Measurements from ENCODE around the gene CHKA. TPM values are rescaled to one million over a fixed set of nuclear protein-coding genes. Genes with fewer than 3 reads are reported as not detected.

CHKA gene
- total and polyA plus RNA-seq, 2 of the 8 experiments (the other 6 are each of a cell fraction or from before 2014, with no cell fraction given): 61.2 to 86.6 TPM

DNA sequence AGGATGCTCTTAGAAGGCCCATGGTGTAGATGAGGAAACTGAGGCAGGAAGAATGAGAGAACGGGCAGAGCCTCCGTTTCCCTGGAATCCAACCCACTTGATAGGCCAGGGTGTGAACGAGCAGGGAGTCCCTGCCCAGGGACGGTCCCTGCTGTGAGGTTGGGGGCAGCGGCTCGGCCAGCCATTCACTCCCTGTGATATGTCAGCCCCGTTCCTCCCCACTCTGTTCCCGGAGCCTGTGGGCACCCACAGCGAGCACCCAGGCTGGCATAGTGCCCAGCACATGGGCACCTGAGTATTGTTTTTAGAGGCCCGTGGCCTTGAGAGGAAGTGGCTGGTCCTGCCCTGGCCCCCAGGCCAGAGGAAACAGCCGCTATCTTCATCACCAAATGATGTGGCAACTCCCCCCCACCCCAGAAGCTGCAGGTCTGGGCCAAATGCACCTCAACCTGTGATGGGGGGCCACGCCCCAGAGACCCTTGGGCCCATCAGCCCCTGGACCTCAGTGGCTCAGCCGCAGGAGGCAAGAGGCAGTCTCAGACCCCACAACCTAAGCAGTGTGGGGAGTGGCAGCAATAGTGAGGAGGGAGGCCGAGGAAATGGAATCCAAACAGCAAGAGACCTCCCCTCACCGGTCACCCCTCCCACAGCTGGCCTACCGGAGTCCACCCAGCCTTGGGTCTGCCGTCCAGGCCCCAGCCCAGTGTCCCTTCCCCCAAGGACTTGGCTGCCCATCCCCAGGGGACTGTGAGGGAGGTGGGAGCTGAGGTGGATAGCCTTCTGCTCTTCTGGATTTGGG is 108.9 kb downstream of the CHKA start:
- H3K4ac ChIP-seq (replicated peaks; ENCODE audit: insufficient read length, low read depth, low read length): no peak overlapping the region
- no peak overlapping the region for H3K4me3 ChIP-seq (ENCODE audit: extremely low read depth in 1 of 4, insufficient read depth in 2 of 4, low read depth in 3 of 4, low read length in 4 of 4)
- no peak overlapping the region for H4K5ac ChIP-seq (ENCODE audit: insufficient read length, low read depth, low read length)
- ChIA-PET POLR2A (ENCODE audit: partially characterized antibody) (no interaction called here), CTCF (ENCODE audit: partially characterized antibody) (interaction anchor here (1.6 to 4.6 kb wide), 2 partner anchors 8 to 26 kb away, joined by 6 to 40 read pairs; partner anchors contain the start of gene TCIRG1)
- H4K20me1 ChIP-seq (replicated peaks in 1 of 2; ENCODE audit: control insufficient read depth in 1 of 2, insufficient read depth in 2 of 2, low read length in 2 of 2): no peaks in the 10 kb centered on the region
- H2AFZ ChIP-seq (ENCODE audit: low read length): no peak overlapping the region
- no peak overlapping the region for H3K18ac ChIP-seq (ENCODE audit: extremely low read depth, low read length)
- H3K27ac ChIP-seq (ENCODE audit: low read depth, low read length): no peak overlapping the region
- no peaks in the 10 kb centered on the region for H3K36me3 ChIP-seq (ENCODE audit: control insufficient read depth in 2 of 4, insufficient read depth in 4 of 4, low read length in 3 of 4)
- no peaks in the 10 kb centered on the region for H3K27me3 ChIP-seq (replicated peaks in 1 of 4; ENCODE audit: control insufficient read depth in 3 of 4, extremely low read depth in 1 of 4, insufficient read depth in 3 of 4, low read length in 3 of 4)
- DNase-seq (ENCODE audit: low read depth in 1 of 2, low spot score in 2 of 2): no peak
- no peaks in the 10 kb centered on the region for H3K23me2 ChIP-seq (ENCODE audit: low read depth, low read length)
- no peak overlapping the region for H2BK5ac ChIP-seq (ENCODE audit: low read depth, low read length)
- no peaks in the 10 kb centered on the region for H3K79me1 ChIP-seq (ENCODE audit: low read depth, low read length)
- peaks cover 0 to 15% (median 12%) of the 10 kb centered on the region in 4 experiments; a peak in 6 of 7 replicates for H3K4me1 ChIP-seq (replicated peaks in 1 of 4; ENCODE audit: control insufficient read depth in 3 of 4, insufficient read depth in 4 of 4, low read length in 3 of 4)
- no peak overlapping the region for H2BK20ac ChIP-seq (ENCODE audit: low read length)
- no peak overlapping the region for H2BK12ac ChIP-seq (ENCODE audit: low read depth, low read length)
- no peak for FAIRE-seq
- H2AK5ac ChIP-seq (ENCODE audit: low read depth, low read length): no peak overlapping the region
- H2BK120ac ChIP-seq (replicated peaks; ENCODE audit: low read depth, low read length): no peak overlapping the region
- no peaks in the 10 kb centered on the region for H3K9me3 ChIP-seq (ENCODE audit: insufficient read depth in 2 of 2, low read depth in 1 of 2, low read length in 1 of 2)
- H3K4me2 ChIP-seq (ENCODE audit: insufficient read depth in 1 of 2, low read depth in 2 of 2, low read length in 2 of 2): no peak overlapping the region
- no peaks in the 10 kb centered on the region for H3K79me2 ChIP-seq (ENCODE audit: control insufficient read depth in 1 of 2, insufficient read depth in 2 of 2, low read length in 2 of 2)
- H4K91ac ChIP-seq (replicated peaks; ENCODE audit: insufficient read length, low read length): no peak overlapping the region
- no peak overlapping the region for H2BK15ac ChIP-seq (ENCODE audit: low read length)
- no peak overlapping the region for H3K23ac ChIP-seq (ENCODE audit: insufficient read length)
- WGBS, 2 experiments (ENCODE audit: extremely low coverage in 1 of 2, insufficient coverage in 1 of 2, insufficient read length in 1 of 2, insufficient replicate concordance in 2 of 2, low coverage in 1 of 2, low lambda C conversion rate in 2 of 2, missing lambda C conversion rate in 1 of 2): 88% methylated on average over 17 of the region's 17 CpGs; no CpG with 5 or more reads in 1 of the 2 experiments
- no peak overlapping the region for H3K9ac ChIP-seq (replicated peaks in 1 of 4; ENCODE audit: extremely low read depth in 1 of 4, low read depth in 3 of 4, low read length in 3 of 4)
- H4K8ac ChIP-seq (ENCODE audit: extremely low read depth, insufficient read depth, low read length): no peak overlapping the region; the same call in 1 of the 2 replicates
- H3K14ac ChIP-seq (ENCODE audit: insufficient read length): no peak overlapping the region
- no peak overlapping the region for H3K56ac ChIP-seq (replicated peaks; ENCODE audit: insufficient read length, low read depth, low read length)
- TF ChIP-seq, protein P1, sequence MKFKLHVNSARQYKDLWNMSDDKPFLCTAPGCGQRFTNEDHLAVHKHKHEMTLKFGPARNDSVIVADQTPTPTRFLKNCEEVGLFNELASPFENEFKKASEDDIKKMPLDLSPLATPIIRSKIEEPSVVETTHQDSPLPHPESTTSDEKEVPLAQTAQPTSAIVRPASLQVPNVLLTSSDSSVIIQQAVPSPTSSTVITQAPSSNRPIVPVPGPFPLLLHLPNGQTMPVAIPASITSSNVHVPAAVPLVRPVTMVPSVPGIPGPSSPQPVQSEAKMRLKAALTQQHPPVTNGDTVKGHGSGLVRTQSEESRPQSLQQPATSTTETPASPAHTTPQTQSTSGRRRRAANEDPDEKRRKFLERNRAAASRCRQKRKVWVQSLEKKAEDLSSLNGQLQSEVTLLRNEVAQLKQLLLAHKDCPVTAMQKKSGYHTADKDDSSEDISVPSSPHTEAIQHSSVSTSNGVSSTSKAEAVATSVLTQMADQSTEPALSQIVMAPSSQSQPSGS (IDR thresholded peaks at IDR 0.05; ENCODE audit: low read length): no peak
- TF ChIP-seq TAF1 (IDR thresholded peaks at IDR 0.05; ENCODE audit: low read depth, low read length) (no peak), KDM1A (IDR thresholded peaks at IDR 0.05; ENCODE audit: borderline replicate concordance, low read length) (no peak), MAFK (IDR thresholded peaks at IDR 0.05; ENCODE audit: low read depth, low read length) (no peak), FOSL1 (IDR thresholded peaks at IDR 0.05; ENCODE audit: insufficient read depth, low read depth, low read length) (no peak), SP1 (IDR thresholded peaks at IDR 0.05; ENCODE audit: low read depth, low read length) (no peak), SP4 (IDR thresholded peaks at IDR 0.05; ENCODE audit: low read length) (no peak), SIN3A (conservative IDR thresholded peaks at IDR 0.05 in 1 of 2, IDR thresholded peaks at IDR 0.05 in 1 of 2; ENCODE audit: low read depth in 1 of 2, low read length in 2 of 2) (no peak), SRF (IDR thresholded peaks at IDR 0.05; ENCODE audit: low read depth, low read length) (no peak)
- TF ChIP-seq, protein P2, sequence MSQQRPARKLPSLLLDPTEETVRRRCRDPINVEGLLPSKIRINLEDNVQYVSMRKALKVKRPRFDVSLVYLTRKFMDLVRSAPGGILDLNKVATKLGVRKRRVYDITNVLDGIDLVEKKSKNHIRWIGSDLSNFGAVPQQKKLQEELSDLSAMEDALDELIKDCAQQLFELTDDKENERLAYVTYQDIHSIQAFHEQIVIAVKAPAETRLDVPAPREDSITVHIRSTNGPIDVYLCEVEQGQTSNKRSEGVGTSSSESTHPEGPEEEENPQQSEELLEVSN (IDR thresholded peaks at IDR 0.05): no peak

All from H1 (cell line).